Measurements from ENCODE around the gene ESR1. TPM values are rescaled to one million over a fixed set of nuclear protein-coding genes. Genes with fewer than 3 reads are reported as not detected.

ESR1 gene
- total and polyA plus RNA-seq, 9 of the 15 experiments (the other 6 are each of a cell fraction or from before 2014, with no cell fraction given): 0.03 to 0.27 (median 0.08) TPM; not detected in 1

DNA sequence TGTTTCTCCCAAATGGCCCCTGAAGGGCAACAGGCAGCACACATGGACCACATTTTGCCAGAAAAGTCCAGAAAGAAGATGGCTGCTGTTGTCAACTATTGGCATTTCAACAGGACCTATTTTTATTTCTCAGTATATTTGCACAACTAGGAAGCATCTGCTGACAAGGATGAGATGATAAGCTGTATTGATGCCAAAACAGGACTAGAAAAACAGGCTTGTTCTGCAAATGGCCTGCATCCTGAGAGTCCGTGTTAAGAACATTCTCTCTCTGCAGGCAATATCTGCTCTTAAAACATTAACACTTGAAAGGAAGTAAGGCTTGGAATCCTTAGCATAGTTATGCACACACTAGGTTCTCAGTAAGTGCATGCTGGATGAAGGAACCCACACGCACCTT lies 283.7 kb downstream of the ESR1 start:
- Histone ChIP-seq H4K20me1 (replicated peaks; ENCODE audit: control insufficient read depth, insufficient read depth, low read length) (no peaks in the 10 kb centered on the region), H3K9me3 (replicated peaks; ENCODE audit: control insufficient read depth, insufficient read depth, low read depth, low read length) (no peaks in the 10 kb centered on the region), H3K36me3 (ENCODE audit: control insufficient read depth, insufficient read depth, low read length) (no peaks in the 10 kb centered on the region), H3K9ac (ENCODE audit: insufficient read depth in 1 of 2, low read depth in 2 of 2, low read length in 2 of 2) (no peak overlapping the region), H2AFZ (ENCODE audit: low read depth, low read length) (no peak overlapping the region), H3K9me1 (ENCODE audit: control insufficient read depth, insufficient read depth, low read length) (no peaks in the 10 kb centered on the region), H3K79me2 (ENCODE audit: control insufficient read depth, insufficient read depth, low read length) (no peaks in the 10 kb centered on the region), H3K27me3 (ENCODE audit: control insufficient read depth in 2 of 2, insufficient read depth in 2 of 2, low read length in 2 of 2) (no peaks in the 10 kb centered on the region), H3K4me3 (no peak overlapping the region), H3K4me2 (ENCODE audit: insufficient read depth, low read length) (no peak overlapping the region), H3K27ac (ENCODE audit: extremely low read depth, low read depth, low read length) (no peak overlapping the region), H3K4me1 (replicated peaks in 1 of 2; ENCODE audit: control insufficient read depth in 2 of 2, insufficient read depth in 2 of 2, low read length in 2 of 2) (peaks cover 0 to 2% of the 10 kb centered on the region in 2 experiments; a peak in 1 of 5 replicates)
- BruUV-seq (replicated peaks): no TSS peak
- ATAC-seq (no peak), DNase-seq (ENCODE audit: extremely low read depth in 1 of 4, low spot score in 3 of 4) (no peak), FAIRE-seq (no peak)
- in situ Hi-C loops (cut with MboI) (no loop called here), intact Hi-C loops (cut with micrococcal nuclease) (no loop called here)
- ChIA-PET POLR2A (no interaction called here), CTCF (ENCODE audit: low intra/inter-chr PET ratio) (no interaction called here)
- 0% methylated on average over 2 of the region's 2 CpGs for WGBS (ENCODE audit: insufficient coverage, low coverage, missing lambda C conversion rate)
- TF ChIP-seq, protein P1, sequence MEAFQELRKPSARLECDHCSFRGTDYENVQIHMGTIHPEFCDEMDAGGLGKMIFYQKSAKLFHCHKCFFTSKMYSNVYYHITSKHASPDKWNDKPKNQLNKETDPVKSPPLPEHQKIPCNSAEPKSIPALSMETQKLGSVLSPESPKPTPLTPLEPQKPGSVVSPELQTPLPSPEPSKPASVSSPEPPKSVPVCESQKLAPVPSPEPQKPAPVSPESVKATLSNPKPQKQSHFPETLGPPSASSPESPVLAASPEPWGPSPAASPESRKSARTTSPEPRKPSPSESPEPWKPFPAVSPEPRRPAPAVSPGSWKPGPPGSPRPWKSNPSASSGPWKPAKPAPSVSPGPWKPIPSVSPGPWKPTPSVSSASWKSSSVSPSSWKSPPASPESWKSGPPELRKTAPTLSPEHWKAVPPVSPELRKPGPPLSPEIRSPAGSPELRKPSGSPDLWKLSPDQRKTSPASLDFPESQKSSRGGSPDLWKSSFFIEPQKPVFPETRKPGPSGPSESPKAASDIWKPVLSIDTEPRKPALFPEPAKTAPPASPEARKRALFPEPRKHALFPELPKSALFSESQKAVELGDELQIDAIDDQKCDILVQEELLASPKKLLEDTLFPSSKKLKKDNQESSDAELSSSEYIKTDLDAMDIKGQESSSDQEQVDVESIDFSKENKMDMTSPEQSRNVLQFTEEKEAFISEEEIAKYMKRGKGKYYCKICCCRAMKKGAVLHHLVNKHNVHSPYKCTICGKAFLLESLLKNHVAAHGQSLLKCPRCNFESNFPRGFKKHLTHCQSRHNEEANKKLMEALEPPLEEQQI (IDR thresholded peaks at IDR 0.05): no peak
- no peak for TF ChIP-seq HNRNPK (IDR thresholded peaks at IDR 0.05; ENCODE audit: low read depth, low read length, poor library complexity, severe bottlenecking)
- no peak for TF ChIP-seq SETDB1 (IDR thresholded peaks at IDR 0.05; ENCODE audit: low read length)
- TF ChIP-seq SMARCB1 (IDR thresholded peaks at IDR 0.05; ENCODE audit: insufficient read length, low read depth): no peak
- TF ChIP-seq HNRNPL (IDR thresholded peaks at IDR 0.05; ENCODE audit: low read depth, low read length): no peak
- no peak for TF ChIP-seq L3MBTL2 (IDR thresholded peaks at IDR 0.05)
- no peak for TF ChIP-seq FOXP1 (CRISPR knock-in tag; IDR thresholded peaks at IDR 0.05)
- no peak for TF ChIP-seq DNMT1 (IDR thresholded peaks at IDR 0.05)
- TF ChIP-seq RFX7 (CRISPR knock-in tag; IDR thresholded peaks at IDR 0.05): no peak
- TF ChIP-seq, protein P2, sequence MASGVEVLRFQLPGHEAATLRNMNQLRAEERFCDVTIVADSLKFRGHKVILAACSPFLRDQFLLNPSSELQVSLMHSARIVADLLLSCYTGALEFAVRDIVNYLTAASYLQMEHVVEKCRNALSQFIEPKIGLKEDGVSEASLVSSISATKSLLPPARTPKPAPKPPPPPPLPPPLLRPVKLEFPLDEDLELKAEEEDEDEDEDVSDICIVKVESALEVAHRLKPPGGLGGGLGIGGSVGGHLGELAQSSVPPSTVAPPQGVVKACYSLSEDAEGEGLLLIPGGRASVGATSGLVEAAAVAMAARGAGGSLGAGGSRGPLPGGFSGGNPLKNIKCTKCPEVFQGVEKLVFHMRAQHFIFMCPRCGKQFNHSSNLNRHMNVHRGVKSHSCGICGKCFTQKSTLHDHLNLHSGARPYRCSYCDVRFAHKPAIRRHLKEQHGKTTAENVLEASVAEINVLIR (CRISPR knock-in tag; IDR thresholded peaks at IDR 0.05): no peak
- TF ChIP-seq RBFOX2 (IDR thresholded peaks at IDR 0.05; ENCODE audit: low read depth, low read length): no peak
- TF ChIP-seq NR4A1 (CRISPR knock-in tag; IDR thresholded peaks at IDR 0.05): no peak
- TF ChIP-seq NR4A1 (tag; IDR thresholded peaks at IDR 0.05): no peak
- TF ChIP-seq, protein P3, sequence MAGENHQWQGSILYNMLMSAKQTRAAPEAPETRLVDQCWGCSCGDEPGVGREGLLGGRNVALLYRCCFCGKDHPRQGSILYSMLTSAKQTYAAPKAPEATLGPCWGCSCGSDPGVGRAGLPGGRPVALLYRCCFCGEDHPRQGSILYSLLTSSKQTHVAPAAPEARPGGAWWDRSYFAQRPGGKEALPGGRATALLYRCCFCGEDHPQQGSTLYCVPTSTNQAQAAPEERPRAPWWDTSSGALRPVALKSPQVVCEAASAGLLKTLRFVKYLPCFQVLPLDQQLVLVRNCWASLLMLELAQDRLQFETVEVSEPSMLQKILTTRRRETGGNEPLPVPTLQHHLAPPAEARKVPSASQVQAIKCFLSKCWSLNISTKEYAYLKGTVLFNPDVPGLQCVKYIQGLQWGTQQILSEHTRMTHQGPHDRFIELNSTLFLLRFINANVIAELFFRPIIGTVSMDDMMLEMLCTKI (IDR thresholded peaks at IDR 0.05; ENCODE audit: partially characterized antibody): no peak
- TF ChIP-seq, protein P4, sequence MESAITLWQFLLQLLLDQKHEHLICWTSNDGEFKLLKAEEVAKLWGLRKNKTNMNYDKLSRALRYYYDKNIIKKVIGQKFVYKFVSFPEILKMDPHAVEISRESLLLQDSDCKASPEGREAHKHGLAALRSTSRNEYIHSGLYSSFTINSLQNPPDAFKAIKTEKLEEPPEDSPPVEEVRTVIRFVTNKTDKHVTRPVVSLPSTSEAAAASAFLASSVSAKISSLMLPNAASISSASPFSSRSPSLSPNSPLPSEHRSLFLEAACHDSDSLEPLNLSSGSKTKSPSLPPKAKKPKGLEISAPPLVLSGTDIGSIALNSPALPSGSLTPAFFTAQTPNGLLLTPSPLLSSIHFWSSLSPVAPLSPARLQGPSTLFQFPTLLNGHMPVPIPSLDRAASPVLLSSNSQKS (CRISPR knock-in tag; IDR thresholded peaks at IDR 0.05): no peak
- TF ChIP-seq NBN (IDR thresholded peaks at IDR 0.05; ENCODE audit: low read depth): no peak
- no peak for TF ChIP-seq CREBBP (IDR thresholded peaks at IDR 0.05; ENCODE audit: low read depth, low read length)
- no peak for TF ChIP-seq THRAP3 (IDR thresholded peaks at IDR 0.05; ENCODE audit: borderline replicate concordance)
- TF ChIP-seq, protein P5, sequence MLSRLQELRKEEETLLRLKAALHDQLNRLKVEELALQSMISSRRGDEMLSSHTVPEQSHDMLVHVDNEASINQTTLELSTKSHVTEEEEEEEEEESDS (CRISPR knock-in tag; IDR thresholded peaks at IDR 0.05): no peak
